Testis (tissue), 3 donors: ENCODE data around the gene VCP. TPM values are rescaled to one million over a fixed set of nuclear protein-coding genes. Genes with fewer than 3 reads are reported as not detected.
A peak's percentile ranks its signal among the peaks of the same experiment; 100 is the strongest.

Experiments used
- DNase-seq: peaks from one replicate; pipeline ENCODE4 v3.0.0-alpha.2; 2019
- H3K27ac ChIP-seq, 2 donors: fragments of 200-600 bp; sonication (generic); one replicate each; pipeline ENCODE4 v1.5.1; 2019
- H3K27me3 ChIP-seq: fragments of 200-600 bp; sonication (generic); one replicate; pipeline ENCODE4 v1.5.1; 2019
- H3K36me3 ChIP-seq: fragments of 200-600 bp; sonication (generic); one replicate; pipeline ENCODE4 v1.5.1; 2017; ENCODE audit warnings: low read depth; ENCODE audit errors: missing control alignments
- H3K4me1 ChIP-seq: fragments of 200-600 bp; sonication (generic); one replicate; pipeline ENCODE4 v1.5.1; 2019
- H3K4me3 ChIP-seq, 2 donors: fragments of 200-600 bp; sonication (generic); one replicate each; pipeline ENCODE4 v1.5.1; 2017 to 2019
- H3K9me3 ChIP-seq: fragments of 200-600 bp; sonication (generic); one replicate; pipeline ENCODE4 v1.5.1; 2017
- POLR2A ChIP-seq: fragments of 450-650 bp; IDR thresholded peaks from one replicate; pipeline ENCODE4 v1.6.1; 2017; ENCODE audit warnings: antibody characterized with exemption, mild to moderate bottlenecking, moderate library complexity
- WGBS, 2 donors: methylation state at CpG; one replicate each; pipeline ENCODE4 v1.1.5; 2018; 5-methylcytosine and 5-hydroxymethylcytosine counted together
- intact Hi-C: fragments of 100-400 bp; cut with DNase I; formaldehyde crosslinking; loops from one replicate; pipeline ENCODE4 v1.15.1; 2023; ENCODE audit warnings: low total_unique reads
- polyA plus RNA-seq: library from polyadenylated mRNA; stranded (reverse); fragments of 350-450 nt; fragmentation: Illumina TruSeq; extraction: RNeasy Lipid Tissue Mini Kit (QIAGEN cat#74804); gene quantifications from one replicate; pipeline ENCODE4 v1.2.3, GENCODE V29; 2014; ENCODE audit warnings: low read depth, low replicate concordance; ENCODE audit not compliant: insufficient read depth
- total RNA-seq, 2 donors: library from RNA; depleted of rRNA; stranded (reverse); fragments of >200 nt; gene quantifications; one replicate each; pipeline ENCODE4 v1.2.3, GENCODE V29; 2016
- TF ChIP-seq, protein P1 (sequence below), 3 experiments: fragments of 450-650 bp in 2 of 3; fragments of 200-600 bp in 1 of 3; sonication (generic) in 1 of 3; IDR thresholded peaks; one replicate each; pipeline ENCODE4 v1.5.1; 2016 to 2019; ENCODE audit warnings: antibody characterized with exemption in 3 of 3, mild to moderate bottlenecking in 2 of 3, moderate library complexity in 1 of 3

Gene VCP
- total and polyA plus RNA-seq, 3 donors from 2014 or later: 171 to 229 (median 186) TPM

- H3K27me3 ChIP-seq: no peaks in the 10 kb centered on the region
- TF ChIP-seq, protein P1, sequence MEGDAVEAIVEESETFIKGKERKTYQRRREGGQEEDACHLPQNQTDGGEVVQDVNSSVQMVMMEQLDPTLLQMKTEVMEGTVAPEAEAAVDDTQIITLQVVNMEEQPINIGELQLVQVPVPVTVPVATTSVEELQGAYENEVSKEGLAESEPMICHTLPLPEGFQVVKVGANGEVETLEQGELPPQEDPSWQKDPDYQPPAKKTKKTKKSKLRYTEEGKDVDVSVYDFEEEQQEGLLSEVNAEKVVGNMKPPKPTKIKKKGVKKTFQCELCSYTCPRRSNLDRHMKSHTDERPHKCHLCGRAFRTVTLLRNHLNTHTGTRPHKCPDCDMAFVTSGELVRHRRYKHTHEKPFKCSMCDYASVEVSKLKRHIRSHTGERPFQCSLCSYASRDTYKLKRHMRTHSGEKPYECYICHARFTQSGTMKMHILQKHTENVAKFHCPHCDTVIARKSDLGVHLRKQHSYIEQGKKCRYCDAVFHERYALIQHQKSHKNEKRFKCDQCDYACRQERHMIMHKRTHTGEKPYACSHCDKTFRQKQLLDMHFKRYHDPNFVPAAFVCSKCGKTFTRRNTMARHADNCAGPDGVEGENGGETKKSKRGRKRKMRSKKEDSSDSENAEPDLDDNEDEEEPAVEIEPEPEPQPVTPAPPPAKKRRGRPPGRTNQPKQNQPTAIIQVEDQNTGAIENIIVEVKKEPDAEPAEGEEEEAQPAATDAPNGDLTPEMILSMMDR (IDR thresholded peaks at IDR 0.05): no peak
- no peak for TF ChIP-seq POLR2A
- intact Hi-C loops: loop anchor here (10.0 kb wide), 1 partner anchor 108 kb away; no protein-coding TSS in a partner anchor
- H3K36me3 ChIP-seq: no peaks in the 10 kb centered on the region
- peaks cover 12% of the 10 kb centered on the region for H3K4me1 ChIP-seq
- H3K9me3 ChIP-seq: no peaks in the 10 kb centered on the region
- WGBS, 2 donors: 0% methylated on average over 38 to 50 of the region's 57 CpGs
- peak; percentile 98 for DNase-seq
- H3K27ac ChIP-seq: peak within 1 kb of the TSS; percentile 60 to 90
- peak within 1 kb of the TSS; percentile 77 to 78 for H3K4me3 ChIP-seq
Measured at GRCh38 chr9:35102769-35103659, 30.6 kb upstream of the VCP start, which contains the start of gene STOML2. Gene STOML2, minus strand, starts transcription at chr9:35103131. Its CDS starts 37 bp downstream, at chr9:35103094.

GRCh38 chr9:35102465-35102768 is 30.0 kb upstream of the VCP start:
- Histone ChIP-seq H3K9me3 (no peaks in the 10 kb centered on the region), H3K27me3 (no peaks in the 10 kb centered on the region), H3K36me3 (no peaks in the 10 kb centered on the region), H3K4me1 (peaks cover 12% of the 10 kb centered on the region), H3K4me3 (peak overlapping the region; percentile 77 to 78), H3K27ac (peak overlapping the region; percentile 60 to 90)
- no peak for DNase-seq
- 1 to 6% methylated on average over 10 of the region's 10 CpGs for WGBS, 2 donors
- no peak for TF ChIP-seq POLR2A
- intact Hi-C loops: loop anchor here (10.0 kb wide), 1 partner anchor 108 kb away; no protein-coding TSS in a partner anchor

- Histone ChIP-seq H3K4me3 (no peak overlapping the region), H3K4me1 (peaks cover 14% of the 10 kb centered on the region), H3K36me3 (no peaks in the 10 kb centered on the region), H3K27me3 (no peaks in the 10 kb centered on the region), H3K9me3 (no peaks in the 10 kb centered on the region), H3K27ac (no peak overlapping the region)
- WGBS, 2 donors: 82 to 94% methylated on average over 3 of the region's 3 CpGs
- no peak for TF ChIP-seq POLR2A
- TF ChIP-seq, protein P1 (IDR thresholded peaks at IDR 0.05): no peak
- DNase-seq: no peak
- intact Hi-C loops: no loop called here
Measured at GRCh38 chr9:35097573-35097972, 25.1 kb upstream of the VCP start.

- Histone ChIP-seq H3K9me3 (no peaks in the 10 kb centered on the region), H3K4me3 (peak within 1 kb of the TSS; percentile 83 to 99), H3K36me3 (no peaks in the 10 kb centered on the region), H3K4me1 (peaks cover 5% of the 10 kb centered on the region), H3K27me3 (no peaks in the 10 kb centered on the region), H3K27ac (peak within 1 kb of the TSS; percentile 90 to 97)
- peak; percentile 94 for DNase-seq
- 0% methylated on average over 25 to 53 of the region's 53 CpGs for WGBS, 2 donors
- intact Hi-C loops: no loop called here
- TF ChIP-seq, protein P1 (IDR thresholded peaks at IDR 0.05): peak; percentile 64 to 90 (median 71)
- TF ChIP-seq POLR2A: no peak
Measured at GRCh38 chr9:35096035-35096849, 23.8 kb upstream of the VCP start, which contains the start of gene PIGO. Gene PIGO, minus strand, starts transcription at chr9:35096591. Its CDS starts 1,026 bp downstream, at chr9:35095565.

- Histone ChIP-seq H3K27ac (no peak overlapping the region), H3K4me3 (no peak overlapping the region), H3K36me3 (no peaks in the 10 kb centered on the region), H3K9me3 (no peaks in the 10 kb centered on the region), H3K4me1 (peaks cover 5% of the 10 kb centered on the region), H3K27me3 (no peaks in the 10 kb centered on the region)
- intact Hi-C loops: no loop called here
- WGBS, 2 donors: 87 to 95% methylated on average over 8 to 17 of the region's 17 CpGs
- TF ChIP-seq, protein P1 (IDR thresholded peaks at IDR 0.05): no peak
- no peak for TF ChIP-seq POLR2A
- DNase-seq: no peak
Measured at GRCh38 chr9:35091536-35091935, 19.1 kb upstream of the VCP start.
